B cell (primary cell): ENCODE measurements around the gene RNF112.

Experiments
- CTCF ChIP-seq: fragments of 200-600 bp; IDR thresholded peaks from one replicate; pipeline ENCODE4 v1.8.0; 2022; ENCODE audit warnings: antibody characterized with exemption, mild to moderate bottlenecking
- EZH2 ChIP-seq: IDR thresholded peaks from 2 replicates; pipeline ENCODE4 v1.6.1; 2012; ENCODE audit warnings: borderline replicate concordance, low read depth, mild to moderate bottlenecking, moderate library complexity, low read length; ENCODE audit not compliant: insufficient read depth, poor library complexity, severe bottlenecking

DNA sequence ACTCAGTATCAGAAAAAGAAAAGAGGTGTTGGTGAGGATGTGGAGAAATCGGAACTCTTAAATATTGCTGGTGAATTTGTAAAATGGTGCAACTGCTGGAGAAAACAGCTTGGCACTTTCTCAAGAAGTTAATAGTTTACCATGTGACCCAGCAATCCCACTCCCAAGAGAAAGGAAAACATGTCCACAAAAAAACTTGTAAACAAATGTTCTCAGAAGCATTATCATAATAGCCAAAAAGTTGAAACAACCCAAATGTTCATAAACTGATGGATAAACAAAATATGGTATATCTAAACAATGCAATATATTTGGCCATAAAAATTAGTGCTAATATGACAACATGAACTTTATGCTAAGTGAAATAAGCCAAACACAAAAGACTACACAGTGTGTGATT lies 35.3 kb upstream of the RNF112 start:
- TF ChIP-seq CTCF = no peak
- TF ChIP-seq EZH2 = no peak
